Stimulated activated CD4-positive, alpha-beta T cell treated with anti-CD3 and anti-CD28 coated beads, Interleukin-15, amount 100 ng/mL, for 48 hours (primary cell): ENCODE measurements around the gene PTDSS2.
"Not testable (repeated sequence)": the region's sequence is repeated elsewhere in the genome, so short reads cannot be mapped to it uniquely, and the experiment has no call there.

Source experiments
- DNase-seq, 2 donors: peaks; one replicate each; pipeline ENCODE4 v3.0.0-alpha.2; 2020; ENCODE audit warnings: low read depth in 2 of 2

PTDSS2 gene

DNA sequence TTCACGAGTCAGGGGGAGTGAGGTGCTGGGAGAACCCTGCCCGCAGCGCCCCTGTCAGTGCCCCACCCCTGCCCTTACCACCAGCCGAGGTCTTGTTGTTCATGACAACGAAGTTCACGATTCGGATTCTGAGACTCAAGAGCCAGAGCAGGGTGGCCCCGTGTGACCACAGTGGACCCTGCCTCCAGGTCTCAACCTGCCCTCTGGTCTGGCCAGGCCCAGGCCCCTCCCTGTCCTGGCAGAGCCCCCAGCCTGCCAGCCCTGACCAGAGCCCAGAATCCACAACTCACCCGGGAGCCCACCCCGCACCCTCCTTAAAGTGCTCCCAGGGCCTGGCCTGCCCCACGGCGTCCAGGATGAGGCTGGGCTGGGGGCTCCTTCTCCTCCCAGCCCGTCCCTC is 18.2 kb upstream of the PTDSS2 start:
- DNase-seq, result no peak

DNA sequence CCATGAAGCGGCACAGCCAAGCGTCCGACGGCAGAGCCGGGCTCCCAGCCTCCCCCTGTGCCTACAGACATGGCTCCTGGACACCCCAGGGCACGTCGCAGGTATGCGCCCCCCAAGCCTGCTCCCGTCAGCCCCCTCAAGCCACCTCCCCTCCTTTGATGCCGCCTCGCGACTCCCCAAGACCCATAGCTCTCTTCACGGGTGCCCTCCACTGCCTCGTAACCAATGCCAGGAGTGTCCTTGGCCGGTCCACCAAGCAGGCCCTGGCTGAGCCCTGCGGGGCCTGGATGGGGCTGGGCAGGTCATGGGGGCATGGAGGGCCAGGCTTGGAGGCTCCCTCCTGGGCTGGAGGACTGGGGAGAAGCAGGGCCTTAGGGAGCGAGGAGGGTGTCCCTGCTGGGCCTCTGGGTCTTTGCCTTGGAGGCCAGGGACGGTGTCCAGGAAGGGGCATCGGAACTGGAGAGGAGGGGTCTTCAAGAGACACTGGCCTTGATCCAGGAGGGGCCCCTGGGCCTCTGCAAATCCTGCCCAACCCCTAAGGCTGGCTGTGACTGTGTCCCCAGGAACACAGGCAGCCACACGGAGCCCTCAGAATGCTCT is 17.5 kb upstream of the PTDSS2 start:
- no peak for DNase-seq

DNA sequence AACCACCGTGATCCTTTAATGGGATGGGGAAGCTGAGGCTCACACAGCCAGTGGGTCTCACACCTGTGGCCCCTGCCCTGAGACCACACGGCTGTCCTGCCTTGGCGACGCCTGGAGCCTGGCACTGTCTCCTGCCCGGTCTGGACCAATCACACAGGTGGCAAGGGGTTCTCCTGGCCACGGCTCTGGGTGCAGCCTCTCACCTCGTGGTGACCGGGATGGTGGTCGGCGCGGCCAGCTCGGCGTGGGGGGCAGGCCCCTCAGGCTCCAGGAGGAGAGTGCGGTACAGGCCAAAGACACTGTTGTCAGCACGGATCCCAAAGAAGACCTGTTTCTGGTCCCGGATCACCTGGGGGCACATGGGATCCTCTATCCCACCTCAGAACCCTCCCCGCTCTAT is 17.0 kb upstream of the PTDSS2 start:
- DNase-seq, result no peak

DNA sequence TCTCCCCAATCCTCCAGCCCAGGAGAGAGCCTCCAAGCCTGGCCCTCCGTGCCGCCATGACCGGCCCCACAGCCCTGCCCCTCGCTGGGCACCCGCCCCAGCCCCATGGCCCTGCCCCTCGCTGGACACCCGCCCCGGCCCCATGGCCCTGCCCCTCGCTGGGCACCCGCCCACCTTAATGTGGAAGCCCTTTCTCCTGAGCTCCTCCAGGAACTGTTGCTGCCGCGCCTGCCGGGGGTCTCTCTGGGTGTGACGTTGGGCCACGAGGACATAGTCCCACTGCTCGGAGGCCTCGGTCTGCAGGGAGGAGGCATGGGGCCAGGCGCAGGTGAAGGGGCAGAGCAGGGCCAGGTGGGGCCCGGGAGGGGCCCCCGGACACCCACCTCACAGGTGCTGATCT is 16.4 kb upstream of the PTDSS2 start:
- DNase-seq, result no peak

DNA sequence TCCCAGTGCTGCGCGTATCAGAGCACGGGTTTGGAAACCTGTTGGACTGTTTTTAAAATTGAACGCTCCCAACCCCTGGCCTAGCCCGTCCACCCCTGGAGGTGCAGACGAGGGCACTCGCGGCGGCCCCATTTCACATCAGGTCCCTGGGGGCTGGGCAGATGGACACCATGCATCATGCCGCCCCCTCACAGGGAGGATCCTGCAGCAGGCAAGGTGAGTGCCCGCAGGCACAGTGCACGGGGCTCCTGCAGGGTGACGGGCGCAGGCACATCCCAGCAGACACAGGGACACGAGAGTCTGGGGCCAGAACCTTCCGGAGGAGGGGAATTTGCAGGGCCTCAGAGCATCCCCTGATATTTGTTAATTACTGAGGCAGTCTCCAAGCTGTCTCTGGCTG is 15.6 kb upstream of the PTDSS2 start:
- DNase-seq, result no peak

DNA sequence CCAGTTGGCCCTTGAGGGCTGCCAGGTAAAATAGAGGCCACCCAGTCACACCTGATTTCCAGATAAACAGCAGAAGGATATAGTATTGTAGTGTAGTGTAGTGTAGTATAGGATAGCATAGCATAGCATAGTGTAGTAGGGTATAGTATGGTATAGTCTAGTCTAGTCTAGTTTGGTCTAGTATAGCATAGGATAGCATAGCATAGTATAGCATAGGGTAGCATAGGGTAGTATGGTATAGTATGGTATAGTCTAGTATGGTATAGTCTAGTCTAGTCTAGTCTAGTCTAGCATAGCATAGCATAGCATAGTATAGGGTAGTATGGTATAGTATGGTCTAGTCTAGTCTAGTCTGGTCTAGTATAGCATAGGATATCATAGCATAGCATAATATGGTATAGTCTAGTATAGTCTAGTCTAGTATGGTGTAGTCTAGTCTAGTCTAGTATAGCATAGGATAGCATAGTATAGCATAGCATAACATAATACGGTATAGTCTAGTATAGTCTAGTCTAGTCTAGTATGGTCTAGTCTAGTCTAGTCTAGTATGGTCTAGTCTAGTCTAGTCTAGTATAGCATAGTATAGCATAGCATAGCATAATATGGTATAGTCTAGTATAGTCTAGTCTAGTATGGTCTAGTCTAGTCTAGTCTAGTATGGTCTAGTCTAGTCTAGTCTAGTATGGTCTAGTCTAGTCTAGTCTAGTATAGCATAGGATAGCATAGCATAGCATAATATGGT is 14.9 kb upstream of the PTDSS2 start:
- not testable (repeated sequence) for DNase-seq

DNA sequence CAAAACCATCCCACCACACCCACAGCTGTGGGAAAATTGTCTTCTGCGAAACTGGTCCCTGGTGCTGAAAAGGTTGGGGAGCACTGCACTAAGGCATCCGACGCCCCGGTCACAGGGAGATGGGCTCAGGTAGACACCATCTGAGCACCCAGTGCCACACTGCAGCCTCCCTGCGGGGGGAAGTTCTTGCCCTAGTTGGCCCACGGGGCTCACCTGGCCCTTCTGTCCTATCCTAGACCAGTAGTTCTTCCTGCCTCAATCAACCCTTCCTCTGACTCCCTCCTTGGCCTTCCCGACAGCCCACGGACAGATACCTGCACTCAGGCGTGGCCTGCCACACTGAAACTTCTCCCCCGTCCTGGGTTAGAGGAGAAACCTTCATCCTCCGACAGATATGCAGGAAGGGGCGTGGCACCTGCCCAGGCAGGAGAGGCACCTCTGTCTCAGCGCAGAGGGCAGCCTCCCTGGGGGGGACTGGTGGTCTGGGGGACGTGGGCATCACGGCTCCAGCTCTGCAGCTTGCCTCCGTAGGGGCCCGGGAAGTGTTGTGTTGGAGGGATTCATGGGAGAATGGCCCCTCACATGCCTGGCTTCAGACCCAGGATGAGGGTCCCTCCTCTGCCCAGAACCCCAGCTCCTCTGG is 12.7 kb upstream of the PTDSS2 start:
- DNase-seq, result no peak

DNA sequence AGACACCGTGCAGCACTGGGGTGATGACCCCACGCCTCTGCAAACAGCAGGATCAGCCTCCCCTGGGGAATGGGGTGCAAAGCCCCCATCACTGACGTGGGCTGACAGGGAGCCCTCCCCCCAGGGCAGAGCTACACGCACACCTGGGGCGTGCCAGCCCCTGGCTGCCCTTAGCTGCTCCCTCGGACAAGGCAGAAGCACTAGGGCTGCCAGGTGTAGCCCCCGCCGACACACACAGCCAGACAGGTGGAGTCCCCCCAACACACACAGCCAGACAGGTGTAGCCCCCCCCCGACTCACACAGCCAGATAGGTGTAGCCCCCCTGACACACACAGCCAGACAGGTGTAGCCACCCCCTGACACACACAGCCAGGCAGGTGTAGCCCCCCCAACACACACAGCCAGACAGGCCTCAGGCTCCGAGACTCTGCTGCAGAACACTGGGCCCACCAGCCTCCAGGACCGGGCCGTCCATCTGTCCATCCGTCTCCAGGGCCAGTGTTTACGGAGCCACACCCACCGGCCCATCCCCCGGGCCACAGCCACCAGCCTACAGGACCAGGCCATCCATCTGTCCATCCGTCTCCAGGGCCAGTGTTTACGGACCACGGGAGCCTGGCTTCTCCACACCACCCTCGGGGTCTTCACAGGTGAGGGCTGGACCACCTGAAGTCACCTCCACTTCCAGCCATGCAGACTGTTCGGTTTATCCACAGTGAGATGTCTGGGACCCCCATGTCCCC is 11.8 kb upstream of the PTDSS2 start:
- no peak for DNase-seq

DNA sequence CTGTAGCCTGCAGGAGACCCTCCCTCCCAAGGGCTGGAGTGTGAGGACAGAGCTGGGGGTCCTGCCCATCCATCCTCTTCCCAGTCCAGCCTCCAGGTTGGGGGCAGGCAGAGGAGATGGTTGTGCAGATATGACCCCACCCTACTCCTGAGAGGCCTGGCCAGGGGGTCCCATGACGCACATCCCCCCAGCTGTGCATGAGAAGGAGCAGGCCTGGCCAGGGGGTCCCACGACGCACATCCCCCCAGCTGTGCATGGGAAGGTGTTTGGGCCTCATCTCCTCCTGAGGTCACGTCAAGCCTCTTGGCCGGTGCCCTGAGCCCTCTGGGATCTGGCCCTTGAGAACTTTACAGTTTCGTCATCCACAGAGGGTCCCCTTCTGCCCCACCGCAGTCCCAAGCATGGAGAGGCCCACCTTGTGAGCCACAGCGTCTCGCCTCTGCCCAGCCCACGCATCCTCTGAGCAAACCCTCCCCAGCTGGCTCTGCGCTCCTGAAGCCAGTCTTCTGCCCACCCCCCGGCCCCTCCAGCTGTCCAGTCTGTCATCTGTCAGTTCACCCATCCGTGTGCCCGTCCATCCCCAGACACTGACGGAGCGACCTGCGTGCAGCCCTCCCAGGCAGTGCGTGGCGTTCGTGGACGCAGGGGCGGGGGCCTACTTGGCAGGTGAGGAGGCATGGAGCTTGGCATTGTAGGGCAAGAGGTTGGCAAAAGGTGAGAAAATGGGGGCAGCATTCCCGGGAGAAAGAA is 10.6 kb upstream of the PTDSS2 start:
- no peak for DNase-seq

DNA sequence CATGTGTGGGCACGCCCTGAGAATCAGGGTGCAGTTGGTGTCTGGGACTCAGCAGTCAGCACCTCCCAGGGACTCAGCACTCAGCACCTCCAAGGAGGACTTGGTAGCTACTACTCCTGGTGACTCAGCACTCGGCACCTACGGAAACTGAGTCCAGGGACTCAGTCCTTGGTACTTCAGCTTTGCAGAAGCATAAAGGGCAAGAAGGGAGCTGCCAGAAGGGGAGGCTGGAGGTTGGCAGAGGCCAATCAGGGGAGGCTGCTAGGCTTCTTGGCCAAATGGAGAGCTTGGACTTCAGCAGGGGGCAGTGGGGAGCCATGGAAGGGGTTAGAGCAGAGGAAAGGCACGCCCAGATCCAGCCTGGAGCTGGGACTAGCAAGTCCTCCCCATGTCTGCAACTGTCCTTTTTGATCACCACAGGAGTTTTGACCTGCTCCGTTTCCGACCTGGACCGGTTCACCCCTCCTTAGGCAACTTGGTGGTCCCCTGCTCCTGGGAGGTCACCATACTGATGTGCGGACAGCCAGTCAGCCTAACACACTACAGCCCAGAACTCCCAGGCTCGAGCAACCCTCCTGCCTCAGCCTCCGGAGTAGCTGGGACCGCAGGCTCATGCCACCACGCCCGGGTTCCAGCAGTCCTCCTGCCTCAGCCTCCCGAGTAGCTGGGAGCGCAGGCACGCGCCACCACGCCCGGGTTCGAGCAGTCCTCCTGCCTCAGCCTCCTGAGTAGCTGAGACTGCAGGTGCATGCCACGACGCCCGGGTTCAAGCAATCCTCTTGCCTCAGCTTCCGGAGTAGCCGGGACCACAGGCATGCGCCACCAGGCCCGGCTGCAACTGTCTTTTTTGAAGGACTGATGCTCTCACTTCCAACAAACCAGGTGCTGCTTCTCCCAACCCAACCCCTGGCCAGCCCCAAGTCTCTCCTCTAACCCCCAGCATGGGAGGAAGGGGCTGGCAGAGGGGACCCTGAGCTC is 9.7 kb upstream of the PTDSS2 start:
- no peak for DNase-seq

DNA sequence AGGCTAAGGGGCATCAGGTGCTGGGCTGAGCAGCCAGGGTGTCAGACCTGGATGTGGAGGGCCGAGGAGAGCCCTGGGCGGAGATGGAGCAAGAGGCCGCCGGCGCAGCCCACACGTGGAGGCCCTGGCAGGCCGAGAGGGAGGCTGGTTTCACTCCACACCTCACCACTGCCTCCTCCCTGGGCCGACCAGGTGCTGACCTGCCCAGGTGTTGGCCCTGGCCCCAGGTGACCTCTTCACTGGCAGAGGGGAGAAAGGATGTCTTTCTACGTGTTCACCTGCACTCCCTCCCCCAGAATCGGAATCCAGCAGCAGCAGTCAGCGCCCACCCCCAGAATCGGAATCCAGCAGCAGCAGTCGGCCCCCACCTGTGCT is 9.0 kb upstream of the PTDSS2 start:
- DNase-seq, result no peak

DNA sequence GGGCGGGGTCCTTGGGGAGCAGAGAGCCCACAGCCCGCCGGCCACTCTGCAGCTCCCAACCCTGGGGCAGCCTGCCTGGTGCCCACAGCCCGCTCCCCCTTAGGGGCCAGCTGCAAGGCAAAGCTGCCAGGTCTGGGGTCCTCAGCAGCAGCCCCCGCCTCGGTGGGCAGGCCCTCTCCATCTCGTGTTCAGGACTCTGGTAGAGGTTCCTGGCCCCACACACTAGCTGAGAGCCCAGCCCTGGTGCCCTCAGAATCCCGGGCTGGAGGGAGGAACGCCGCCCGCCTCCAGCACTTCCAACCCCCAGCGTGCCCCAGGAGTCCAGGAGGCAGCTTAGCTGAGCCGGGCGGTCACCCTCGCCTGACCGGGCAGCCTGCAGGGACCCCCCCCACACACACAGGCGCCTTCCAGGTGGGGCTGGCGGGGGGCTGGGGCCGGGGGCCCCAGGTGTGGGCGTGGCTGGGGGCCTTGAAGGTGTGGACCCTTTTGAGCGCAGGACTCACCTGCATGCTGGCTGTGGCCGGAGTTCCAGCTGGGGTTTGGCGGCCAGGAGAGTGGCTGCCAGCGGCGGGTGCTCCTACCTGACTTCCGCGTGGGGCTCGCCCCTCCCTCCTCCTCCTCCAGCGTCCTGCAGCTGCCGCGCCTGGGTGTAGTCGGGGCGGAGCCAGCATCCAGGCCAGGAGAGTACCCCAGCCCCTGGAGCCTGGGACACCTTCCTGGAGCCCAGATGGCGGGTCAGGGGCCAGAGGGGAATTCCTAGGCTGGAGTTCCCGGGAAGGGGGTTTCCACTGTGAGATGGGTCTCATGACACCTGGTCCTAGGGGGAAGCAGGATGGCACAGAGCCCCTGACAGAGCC is 8.4 kb upstream of the PTDSS2 start, which contains the start of gene ANO9:
ANO9 (minus strand) TSS at position 594 of the 857 bp plus-strand sequence; CDS start at position 509, 85 bp downstream.
- peak; percentile 24 to 53 for DNase-seq

DNA sequence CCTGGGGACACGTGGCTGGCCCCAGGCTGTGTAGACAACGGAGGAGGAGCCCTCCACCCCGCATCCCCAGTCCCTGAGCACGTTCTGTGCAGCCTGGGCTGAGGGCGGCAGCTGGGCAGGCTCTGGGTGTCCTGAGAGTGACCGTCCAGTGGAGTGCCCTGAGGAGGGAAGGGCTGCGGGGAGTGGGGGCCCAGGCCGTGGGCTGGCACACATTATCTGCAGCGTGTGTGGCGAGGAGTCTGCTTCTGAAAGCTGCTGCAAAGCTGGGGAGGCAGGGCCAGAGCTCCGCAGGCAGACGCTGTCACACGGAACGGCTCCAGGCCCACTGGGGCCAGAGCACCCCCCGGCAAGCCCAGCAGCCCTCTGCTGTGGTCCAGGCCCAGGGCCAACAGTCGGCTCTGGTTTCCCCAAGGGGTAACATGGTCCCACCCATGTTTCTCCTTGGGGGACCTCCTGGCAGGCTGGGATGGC is 7.4 kb upstream of the PTDSS2 start:
- DNase-seq, result no peak

DNA sequence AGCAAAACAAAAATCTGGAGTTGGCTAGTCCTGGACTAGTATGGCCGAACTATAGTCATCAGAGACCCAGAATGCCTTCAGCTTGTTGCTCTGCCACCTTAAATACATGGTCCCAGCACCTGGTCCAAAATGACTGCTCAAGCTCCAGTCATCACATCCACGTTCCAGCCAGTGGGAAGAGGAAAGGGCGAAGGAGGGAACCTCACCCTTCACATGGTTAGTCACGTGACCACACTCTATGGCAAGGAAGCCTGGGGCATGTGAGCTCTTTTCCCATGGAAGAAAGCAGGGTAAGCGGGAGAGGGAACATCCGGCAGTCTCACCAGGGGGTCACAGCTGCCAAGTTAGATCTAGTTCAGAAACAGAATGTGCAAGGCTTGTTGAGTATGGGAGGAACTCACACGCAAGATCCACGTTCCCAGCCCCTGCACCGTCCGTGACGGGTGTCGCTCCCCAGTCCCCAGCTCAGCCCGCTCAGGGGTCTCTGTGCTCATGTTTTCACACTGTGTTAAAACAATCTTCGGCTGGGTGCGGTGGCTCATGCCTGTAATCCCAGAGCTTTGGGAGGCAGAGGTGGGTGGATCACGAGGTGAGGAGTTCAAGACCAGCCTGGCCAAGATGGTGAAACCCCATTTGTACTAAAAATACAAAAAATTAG is 6.4 kb upstream of the PTDSS2 start:
- DNase-seq, result no peak

DNA sequence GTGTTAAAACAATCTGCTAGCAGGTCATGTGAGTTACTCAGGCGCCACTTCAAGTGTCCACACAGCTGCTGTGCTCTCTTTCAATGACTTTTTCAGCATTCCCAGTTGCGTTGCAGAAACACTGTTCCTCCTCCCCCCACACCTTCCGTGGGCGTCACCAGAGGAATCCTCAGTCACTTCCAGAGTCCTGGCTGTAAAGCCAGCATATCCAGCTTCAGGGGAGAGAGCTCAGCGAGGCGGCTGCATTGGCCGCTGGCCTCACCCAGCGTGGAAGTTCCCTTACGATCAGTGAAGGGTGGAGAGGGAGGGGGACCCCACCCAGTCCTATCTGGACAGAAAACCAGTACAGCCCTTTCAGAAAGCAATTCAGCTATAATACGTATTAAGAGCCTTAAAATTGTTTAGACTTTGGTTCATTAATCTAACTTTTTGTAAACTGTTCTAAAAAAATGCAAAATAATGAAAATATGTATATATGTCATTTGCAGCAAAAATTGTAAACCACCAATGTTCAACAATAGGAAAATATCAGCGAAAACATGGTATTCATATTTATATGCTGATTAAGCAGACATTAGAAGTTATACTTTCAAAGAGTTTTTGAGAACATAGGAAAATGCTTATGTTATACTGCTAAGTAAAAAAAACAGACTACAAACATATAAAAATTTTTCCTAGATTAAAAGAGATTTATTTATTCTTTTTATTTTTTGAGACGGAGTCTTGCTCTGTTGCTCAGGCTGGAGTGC is 5.5 kb upstream of the PTDSS2 start:
- no peak for DNase-seq

DNA sequence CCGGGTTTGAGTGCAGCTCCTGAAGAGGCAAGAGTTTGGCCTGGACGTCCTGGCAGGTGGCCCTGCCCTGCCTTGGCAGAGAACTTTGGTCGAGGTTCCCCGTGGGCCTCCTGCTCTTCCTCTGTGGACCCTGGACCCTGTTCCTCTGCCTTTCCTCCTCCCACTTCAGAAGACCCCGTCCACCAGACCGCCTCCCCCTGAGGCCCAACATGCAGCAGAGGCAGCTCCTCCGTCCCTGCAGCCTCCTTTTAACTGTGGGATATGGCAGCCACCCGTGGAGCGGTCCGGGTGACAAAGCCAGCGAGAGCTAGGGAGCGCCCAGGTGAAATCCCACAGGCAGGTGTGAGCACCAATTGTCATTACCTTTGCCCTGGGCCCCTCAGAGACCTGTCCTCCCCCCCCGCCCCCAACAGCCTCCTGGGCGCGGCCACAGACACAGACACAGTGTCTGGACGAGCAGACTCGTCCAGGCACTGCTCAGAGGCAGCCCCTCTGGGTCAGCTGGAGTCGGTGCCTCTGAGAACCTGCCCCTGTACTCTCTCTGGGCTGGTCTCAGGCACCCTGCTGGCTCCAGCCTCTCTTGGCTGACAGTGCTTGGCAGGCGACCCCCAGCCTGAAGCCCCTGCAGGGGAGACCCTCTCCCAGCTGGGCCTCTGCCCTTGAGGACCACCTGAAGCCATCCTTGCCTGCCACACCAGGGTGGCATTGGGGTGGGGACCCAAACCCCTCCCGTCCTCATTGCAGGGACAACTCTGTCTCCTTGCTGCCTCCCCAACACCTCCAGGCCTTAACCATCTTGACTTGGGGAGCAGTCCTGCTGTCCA is 4.1 kb upstream of the PTDSS2 start:
- DNase-seq, result no peak

DNA sequence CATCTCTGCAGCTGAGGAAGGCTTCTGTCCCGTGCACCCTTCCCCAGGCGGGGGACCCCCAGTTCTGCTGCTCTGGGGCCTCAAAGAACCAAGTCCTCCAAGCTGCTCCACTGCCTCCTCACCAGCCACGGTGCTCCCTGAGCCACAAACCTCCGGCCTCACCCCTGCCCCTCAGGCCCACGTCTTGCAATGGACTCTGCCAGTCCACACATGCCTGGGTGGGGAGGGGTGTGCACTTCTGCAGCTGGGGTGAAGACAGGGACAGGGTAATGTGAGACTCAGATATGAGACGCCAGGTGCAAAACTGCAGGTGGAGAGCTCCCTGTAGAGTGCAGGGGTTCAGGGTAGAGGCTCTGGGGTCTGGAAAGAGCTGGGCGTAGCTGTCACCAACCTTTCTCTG is 3.2 kb upstream of the PTDSS2 start:
- DNase-seq, result no peak
